HG02870 (cell line): ENCODE measurements around the gene SVIL.

Experiments used
- ATAC-seq: cut with Tn5 transposase; IDR thresholded peaks from one replicate; pipeline ENCODE4 v1.9.1; 2021; ENCODE audit warnings: mild to moderate bottlenecking, moderate library complexity; ENCODE audit not compliant: unreplicated experiment

SVIL gene, protein sequence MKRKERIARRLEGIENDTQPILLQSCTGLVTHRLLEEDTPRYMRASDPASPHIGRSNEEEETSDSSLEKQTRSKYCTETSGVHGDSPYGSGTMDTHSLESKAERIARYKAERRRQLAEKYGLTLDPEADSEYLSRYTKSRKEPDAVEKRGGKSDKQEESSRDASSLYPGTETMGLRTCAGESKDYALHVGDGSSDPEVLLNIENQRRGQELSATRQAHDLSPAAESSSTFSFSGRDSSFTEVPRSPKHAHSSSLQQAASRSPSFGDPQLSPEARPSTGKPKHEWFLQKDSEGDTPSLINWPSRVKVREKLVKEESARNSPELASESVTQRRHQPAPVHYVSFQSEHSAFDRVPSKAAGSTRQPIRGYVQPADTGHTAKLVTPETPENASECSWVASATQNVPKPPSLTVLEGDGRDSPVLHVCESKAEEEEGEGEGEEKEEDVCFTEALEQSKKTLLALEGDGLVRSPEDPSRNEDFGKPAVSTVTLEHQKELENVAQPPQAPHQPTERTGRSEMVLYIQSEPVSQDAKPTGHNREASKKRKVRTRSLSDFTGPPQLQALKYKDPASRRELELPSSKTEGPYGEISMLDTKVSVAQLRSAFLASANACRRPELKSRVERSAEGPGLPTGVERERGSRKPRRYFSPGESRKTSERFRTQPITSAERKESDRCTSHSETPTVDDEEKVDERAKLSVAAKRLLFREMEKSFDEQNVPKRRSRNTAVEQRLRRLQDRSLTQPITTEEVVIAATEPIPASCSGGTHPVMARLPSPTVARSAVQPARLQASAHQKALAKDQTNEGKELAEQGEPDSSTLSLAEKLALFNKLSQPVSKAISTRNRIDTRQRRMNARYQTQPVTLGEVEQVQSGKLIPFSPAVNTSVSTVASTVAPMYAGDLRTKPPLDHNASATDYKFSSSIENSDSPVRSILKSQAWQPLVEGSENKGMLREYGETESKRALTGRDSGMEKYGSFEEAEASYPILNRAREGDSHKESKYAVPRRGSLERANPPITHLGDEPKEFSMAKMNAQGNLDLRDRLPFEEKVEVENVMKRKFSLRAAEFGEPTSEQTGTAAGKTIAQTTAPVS (N-terminal part only)

DNA sequence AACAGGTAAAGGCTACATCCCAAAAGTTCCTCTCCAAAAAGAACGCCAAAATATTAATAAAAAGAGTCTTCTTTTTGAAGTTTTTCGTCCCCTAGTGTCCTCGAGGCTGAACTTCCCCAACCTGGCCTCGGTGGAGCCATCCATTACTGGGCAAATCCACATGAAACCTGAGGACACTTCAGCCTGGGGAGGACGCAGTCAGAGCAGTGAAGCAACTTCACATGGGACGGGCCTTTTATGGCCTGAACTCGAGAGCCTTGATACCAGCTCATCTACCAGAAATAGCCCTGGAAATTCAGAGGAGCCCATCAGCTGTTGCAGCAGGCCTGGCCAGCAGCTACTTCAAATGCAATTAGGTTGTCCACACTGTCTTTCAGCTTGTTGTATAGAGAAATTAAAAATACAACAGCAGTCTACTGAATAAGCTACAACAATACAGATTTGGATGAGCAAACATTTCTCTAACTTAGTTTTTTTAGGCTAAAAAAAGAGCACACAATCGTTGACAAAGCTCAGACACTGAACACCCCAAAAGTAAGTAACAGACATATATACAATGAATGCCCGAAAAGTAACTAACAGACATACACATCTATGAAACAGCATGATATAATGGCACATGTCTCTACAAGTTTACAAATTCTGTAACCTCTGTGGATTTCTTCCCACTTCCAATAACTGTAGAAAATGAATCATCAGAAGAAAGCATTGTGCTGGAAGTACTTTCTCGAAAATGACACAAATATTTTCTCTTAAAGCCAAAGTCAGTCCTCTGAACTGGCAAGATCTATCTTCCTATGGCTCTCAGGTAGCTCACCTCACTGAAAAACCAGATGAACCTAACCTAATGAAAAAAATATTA, at the start of gene SVIL:
TSS of gene SVIL (minus strand) at position 208 of the 862 bp plus-strand sequence. CDS start 79,913 bp downstream, outside the sequence.
- ATAC-seq, result no peak

DNA sequence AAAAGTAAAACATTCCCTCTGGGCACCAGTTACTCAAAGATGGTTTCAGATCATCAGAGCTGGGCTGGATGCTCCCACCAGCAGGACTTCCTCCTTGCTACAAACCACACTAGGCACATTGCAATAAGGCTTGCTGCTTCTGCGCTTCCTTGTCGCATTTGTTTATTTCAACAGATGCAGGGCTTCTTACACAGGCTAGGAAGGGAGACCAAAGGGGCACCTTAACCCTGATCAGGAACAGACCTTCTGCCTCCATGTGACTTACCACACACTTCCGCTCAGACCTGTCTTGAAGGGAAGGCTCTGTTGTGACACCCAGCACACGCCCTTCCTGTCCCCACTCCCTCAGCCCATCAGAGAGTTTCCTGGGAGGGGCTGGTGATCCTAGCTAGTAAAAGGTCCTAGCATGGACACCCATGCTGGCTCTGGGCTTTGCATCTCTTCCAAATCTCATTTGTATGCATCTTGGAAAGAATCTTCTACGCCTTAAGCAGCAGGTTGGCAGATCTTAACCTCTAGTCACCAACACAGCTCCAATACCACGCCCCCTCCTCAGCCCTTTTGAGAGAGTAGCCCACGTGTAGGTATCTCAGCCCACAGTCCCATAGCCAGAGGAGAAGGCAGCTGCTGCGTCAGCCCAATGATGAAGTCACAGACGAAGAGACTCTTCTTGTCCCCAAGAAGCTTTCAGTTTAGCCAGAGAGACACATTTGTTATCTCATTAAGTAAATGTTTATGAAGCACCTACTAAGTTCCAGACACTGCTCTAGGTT, 47.1 kb upstream of the SVIL start:
- ATAC-seq, result no peak

DNA sequence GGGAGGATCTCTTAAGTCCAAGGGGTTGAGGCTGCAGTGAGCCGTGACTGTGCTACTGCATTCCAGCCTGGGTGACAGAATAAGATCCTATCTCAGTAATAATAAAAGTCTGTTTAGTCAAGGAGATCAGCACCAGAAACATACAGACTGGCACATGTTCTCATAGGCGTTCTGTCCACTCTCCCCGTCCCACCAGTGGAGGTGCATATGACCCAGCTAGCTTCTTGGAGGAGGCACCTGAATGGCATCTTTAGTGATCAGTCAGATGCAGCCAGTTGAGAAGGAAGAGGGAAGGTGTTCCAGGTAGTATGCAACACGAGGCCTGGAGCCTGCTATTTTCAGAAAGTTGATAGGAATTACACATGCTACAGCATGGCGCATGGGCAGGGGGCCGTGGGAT, 45.3 kb upstream of the SVIL start:
- no peak for ATAC-seq

DNA sequence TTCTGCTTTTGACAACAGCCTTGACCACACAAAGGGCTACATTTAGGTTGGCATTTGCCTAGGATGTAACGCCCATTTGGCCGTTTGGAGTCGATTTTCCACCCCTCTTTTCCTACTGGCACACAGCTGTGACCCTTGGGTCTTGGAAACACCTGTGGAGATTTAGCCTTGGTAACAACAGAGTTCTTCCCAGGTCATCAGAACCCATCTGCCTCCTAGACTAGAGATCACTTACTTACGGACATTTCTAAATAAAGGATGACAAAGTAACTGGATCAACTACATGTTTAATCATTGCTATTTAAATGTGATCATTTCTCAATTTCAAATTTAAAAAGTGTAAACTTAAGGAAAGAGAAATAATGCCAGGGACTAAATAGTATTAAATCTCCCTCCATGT, 42.0 kb upstream of the SVIL start:
- ATAC-seq, result no peak

DNA sequence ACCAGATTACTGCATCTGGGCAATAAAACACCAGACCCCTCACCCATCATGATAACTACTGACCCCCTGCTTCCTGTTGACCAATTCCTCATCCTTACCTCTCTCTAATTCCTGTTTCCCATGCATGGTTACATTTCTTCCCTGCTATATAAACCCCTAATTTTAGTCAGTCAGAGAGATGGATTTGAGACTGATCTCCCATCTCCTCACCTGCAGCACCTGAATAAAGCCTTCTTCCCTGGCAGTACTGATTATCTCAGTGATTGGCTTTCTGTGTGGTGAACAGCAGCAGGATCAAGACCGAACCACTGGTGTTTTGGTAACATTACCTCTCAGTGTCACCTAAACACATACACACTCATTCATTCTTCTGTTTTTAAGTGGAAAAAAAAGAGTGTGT, 41.2 kb upstream of the SVIL start:
- ATAC-seq, result no peak

DNA sequence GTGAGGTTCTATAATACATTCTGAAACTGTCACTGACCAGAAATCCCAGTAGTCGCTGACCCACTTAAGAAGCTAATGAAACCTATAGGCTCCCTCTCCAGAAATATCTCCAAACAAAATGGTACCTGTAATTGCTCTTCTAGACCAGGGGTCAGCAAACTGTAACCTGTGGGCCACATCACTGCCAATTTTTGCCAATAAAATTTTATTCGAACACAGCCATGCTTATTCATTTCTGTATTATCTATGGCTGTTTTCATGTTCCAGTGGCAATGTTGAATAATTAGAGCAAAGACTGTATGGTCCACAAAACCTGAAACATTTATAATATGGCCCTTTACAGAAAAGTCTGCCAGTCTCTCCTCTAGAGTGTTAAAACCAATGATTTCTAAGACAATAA, 37.2 kb upstream of the SVIL start:
- no peak for ATAC-seq

DNA sequence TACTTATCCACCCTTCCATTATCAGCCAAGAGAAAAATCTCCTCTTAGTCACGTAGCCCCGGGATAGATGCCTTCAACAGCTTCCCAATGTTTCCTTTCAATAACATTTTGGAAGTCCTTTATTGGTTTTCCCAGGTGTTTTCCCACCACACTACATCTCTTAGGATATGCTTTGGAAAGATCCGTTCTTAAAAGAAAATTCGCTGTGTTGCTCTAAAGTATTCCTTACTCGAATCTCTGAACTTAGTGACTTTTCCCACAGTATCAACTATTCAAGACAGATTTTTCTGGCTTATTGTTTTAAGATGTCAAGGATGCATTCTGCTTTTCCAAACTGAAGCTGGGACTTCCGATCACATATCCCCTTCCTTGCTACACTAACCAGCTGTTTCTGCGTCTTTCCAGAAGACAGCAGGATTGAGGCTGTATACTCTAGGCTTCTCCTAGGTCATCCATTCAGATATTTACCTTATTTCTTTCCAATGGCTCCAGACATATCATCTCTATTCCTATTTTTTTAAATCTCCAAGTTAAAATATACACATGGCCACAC, 36.5 kb upstream of the SVIL start:
- ATAC-seq, result no peak

DNA sequence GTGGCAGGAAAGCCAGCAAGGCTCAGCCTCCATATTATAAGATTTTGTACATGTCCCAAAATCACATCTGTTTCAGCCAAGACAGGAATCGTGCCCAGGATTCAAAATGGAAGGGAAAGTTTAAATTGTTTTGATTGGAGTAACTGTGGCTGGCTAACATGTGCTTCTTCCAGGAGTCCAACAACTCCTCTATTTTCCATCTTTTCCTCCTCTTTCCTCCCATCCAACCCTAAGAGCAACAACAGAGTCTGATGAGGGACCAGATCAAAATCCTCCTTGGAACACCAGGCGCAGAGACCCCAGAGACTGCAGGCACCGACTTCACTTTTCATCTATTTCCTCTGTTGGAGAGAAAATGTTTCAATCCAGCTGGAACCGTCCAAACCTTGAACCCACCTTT, 36.0 kb upstream of the SVIL start:
- no peak for ATAC-seq

DNA sequence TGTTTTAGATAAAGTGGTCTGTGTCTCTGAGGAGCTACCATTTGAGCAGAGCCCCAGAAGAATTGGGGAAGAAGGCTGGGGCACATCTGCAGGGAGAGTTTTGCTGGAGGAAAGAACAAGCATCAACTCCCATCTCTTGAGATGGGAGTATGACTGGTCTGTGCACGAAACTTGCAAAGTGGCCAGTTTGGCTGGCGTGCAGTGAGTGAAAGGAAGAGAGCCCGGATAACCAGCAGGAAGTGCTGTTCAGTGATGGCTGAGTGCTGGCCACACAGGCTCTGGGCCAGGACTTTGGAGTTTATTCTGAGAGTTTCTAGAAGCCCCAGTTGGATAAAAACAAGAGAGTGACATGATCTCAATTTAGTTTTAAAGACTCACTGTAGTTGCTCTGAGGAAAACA, 34.4 kb upstream of the SVIL start:
- ATAC-seq, result no peak

DNA sequence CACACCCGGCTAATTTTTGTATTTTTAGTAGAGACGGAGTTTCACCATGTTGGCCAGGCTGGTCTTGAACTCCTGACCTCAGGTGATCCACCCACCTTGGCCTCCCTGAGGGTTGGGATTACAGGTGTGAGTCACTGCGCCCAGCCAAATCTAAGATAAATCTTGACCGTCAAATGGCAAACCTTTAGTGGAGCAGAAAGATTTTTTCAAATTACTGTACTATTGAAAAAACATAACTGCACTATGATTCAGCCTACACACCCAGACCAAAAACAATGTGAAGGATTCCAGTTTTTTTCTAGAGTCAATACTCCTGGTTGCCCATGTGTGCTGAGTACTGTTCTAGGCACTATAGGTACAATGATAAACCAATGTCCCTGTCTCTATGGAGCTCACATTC, 33.9 kb upstream of the SVIL start:
- no peak for ATAC-seq

DNA sequence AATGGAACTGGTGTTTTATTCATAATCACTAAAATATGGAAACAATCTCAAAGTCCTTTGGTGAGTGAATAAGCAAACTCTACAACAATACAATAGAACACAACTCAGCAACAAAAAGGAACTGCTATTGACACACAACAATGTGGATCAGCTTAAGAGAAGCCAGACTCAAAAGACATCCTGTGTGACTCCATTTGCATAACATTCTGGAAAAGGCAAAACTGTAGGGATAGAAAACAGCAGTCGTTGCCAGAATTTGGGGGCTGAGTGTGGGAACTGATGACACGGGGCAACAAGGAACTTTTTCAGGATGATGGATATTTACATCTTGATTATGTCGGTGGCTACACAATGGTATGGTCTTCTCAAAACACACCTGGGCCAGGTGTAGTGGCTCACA, 32.4 kb upstream of the SVIL start:
- no peak for ATAC-seq

DNA sequence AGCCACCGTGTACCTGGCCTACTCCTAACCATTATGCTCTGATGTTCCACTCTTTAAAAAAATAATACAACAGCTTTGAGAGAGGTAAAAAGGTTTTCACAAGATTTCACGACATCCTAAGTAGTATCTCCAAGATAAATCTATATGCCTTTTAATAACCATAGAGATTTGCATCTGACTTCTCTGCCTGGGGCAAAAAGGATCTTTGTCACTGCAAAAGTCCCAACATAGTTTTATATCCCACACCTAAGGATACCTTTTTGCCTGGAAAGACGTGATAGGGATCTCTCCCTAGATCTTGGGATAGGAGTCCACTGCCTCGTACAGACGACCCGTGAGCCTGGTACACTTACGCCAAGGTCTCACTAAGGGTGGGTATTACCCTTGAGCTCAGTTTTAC, 31.4 kb upstream of the SVIL start:
- no peak for ATAC-seq

DNA sequence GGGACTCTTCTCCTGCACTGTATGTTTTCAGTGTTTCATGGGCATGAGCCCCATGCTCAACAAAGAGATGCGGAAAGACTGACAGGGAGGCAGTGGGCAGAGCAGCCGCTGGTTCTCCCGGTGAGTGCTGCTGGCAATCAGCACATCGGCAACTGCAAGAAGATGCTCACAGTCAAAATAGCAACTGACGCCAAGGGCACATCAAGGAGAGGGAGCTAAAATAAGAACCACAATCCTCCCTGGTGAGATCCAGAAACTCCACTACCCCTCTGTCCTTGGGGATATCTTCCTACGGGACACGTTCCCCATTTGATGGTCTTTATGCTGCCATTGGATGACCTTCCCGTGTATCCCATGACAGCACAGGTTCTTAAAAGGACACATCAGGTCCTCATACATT, 28.9 kb upstream of the SVIL start:
- ATAC-seq, result no peak

DNA sequence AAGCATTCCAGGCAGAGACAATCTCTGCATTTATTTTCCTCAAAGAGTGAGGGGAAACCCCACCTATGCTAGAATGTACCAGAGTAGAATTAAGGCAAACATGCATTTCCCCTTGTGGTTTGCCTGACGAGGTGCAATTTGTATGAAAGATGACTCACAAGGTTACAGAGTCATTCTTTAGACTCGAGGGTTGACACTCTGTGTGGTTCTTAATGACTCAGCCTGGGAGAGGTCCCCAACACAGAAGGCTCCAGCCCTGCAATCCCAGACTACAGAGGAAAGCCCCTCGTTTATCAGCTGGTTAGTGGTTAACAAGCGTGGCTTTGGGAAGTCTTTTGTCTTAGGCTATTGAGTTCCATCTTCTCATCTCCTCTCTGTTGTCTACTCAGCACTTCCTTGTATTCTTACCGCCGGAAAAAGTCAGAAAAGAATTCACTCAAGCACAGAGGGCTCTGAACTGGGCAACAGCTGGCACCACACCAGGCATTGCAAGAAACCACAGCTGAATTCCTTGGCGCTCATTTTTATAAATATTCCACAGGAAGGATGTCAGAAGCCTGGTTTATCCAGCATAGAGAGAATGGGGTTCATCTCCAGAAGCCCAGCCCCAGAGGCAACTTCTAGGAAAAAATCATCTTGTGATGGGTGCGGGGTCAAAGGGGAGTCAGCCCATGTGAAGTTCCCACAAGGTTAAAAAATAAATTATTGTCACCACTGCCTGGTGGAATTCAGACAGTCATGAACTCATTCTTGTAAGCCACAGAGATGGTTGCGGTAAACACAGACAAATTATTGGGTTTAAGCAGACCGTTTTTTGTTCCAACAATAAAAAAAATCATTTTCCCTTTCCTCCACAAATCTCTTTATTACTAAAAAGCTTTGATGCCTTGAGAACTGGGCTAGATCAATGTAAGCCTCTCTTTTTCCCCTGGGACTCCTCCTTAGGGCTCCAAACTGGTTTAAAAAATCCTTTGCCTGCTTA, 24.5 kb upstream of the SVIL start:
- ATAC-seq, result peak; percentile 99

DNA sequence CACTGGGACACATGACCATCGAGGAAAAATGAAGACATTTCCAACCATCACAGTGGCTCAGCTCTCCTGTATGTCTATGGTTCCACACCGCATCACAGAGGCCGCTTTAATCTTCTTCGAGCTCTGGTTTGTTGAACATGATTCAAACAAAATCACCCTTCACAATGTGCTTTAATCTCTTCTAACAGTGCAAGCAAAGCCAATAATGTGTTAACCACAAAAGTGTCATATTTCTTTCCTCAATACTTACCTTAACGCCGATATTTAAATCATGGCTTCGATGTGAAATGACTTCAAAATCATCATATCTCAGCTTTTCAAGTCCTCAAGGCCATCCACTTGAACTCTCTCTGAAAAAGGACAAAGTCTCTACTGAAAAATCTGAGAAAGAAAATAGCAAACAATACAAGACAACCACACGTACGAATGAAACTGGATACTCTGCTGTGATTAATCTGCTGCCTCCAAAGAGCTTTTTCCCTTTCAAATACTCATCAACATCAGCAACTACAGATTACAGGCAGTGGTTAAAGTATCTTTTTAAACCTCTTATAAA, 23.0 kb upstream of the SVIL start:
- no peak for ATAC-seq

DNA sequence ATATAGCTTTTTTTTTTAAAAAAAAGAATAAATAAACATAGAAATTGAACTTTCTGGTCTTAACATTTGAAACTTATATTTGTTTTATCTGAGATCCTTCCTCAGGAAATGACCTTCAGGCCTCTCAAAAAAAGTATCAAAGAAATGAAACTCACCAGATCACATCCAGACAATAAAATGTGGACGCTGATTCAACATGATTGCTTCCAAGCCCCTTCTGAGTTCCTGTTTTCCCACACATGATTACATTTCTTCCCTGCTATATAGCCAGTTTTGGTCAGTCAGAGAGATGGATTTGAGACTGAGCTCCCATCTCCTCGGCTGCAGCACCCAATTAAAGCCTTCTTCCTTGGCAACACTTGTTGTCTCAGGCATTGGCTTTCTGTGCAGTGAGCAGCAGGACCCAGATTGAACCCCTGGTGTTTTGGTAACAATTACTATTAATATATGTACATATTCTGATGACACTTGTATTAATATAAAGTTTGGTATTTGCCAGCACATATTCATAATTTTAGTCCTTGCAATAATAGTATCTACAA, 21.8 kb upstream of the SVIL start:
- ATAC-seq, result no peak

DNA sequence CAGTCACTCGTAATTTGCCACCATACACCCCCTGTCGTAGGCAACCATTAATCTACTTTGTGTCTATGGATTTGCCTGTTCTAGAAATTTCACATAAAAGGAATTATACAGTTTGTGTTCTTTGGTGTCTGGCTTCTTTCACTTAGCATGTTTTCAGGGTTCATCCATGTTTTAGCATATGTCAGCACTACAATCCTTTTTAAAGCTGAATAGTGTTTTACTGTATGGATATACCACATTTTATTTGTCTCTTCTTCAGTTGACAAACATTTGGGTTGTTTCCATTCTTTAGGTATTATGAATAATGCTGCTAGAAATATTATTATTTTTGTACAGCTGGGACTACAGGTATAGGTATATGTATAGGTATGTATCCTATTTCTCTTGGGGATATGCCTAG, 17.4 kb upstream of the SVIL start:
- no peak for ATAC-seq

DNA sequence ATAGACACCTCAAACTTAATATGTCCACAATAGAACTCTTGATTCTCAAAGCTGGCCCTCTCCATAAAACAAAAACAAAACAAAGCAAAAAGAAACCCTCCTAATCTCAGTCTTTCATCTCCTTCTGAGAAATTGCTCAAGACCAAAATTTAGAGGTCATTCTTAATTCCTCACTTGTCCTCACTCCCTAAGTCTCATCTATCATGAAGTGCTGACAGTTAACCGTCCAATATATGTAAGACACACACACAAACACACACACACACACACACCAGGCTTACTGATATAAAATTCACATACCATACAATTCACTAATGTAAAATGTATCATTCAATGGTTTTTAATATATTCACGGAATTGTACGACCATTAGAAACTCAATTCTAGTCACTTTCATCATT, 17.0 kb upstream of the SVIL start:
- no peak for ATAC-seq
